GM04504 (cell line): ENCODE results near the gene XRCC1.
"Not testable (repeated sequence)": the region's sequence is repeated elsewhere in the genome, so short reads cannot be mapped to it uniquely, and the experiment has no call there.

ENCODE experiments used
- DNase-seq: peaks from one replicate; pipeline ENCODE4 v3.0.0-alpha.2; 2012; ENCODE audit warnings: low read depth

The XRCC1 gene

DNA sequence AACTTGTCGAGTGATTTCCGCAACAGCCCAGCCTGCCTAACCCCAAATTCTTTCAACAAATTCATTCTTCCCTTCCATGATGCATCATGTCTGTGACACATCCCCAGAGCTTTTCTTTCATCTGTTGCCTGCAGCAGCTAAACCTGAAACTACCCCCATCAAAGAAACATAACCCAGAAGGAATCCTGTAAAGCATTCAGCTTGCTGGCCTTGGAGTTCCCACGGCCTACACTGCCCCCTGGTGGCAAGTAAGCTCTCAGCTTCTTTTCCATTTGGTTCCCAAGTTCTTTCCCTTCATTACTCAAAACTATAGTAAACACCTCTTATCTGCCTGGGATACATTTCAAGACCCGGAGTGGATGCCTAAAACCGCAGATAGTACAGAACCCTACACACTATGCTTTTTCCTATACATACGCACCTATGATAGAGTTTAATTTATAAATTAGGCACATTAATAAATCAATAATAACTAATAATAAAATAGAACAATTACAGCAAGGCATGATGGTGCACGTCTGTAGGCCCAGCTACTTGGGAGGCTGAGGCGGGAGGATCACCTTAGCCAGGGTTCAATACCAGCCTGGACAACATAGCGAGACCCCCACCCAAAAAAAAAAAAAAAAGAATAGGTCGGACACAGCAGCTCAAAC, 55.8 kb downstream of the XRCC1 start:
- DNase-seq: peak; percentile 87

DNA sequence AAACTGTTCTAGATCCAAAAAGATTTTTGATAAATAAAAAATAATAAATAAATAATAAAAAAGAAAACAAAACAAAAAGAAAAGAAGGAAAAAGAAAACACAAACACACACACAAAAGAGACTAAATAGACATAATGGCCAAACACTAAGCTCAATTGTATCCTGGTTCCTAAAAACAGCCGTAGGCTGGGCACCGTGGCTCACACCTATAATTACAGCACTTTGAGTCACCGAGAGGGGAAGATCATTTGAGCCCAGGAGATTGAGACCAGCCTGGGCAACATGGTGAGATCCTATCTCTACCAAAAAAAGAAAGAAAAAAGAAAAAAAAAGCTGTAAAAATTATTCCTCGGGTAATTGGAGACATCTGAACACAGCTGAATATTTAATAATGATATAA, 57.3 kb downstream of the XRCC1 start:
- DNase-seq: no peak

DNA sequence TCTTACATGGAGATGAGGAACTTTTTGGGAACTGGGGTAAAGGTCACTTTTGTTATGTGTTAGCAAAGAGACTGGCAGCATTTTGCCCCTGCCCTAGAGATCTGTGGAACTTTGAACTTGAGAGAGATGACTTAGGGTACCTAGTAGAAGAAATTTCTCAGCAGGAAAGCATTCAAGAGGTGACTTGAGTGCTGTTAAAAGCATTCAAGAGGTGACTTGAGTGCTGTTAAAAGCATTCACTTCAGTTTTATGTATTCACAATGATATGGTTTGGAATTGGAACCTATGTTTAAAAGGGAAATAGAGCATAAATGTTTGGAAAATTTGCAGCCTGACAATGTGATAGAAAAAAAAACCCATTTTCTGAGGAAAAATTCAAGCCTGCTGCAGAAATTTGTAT, 62.9 kb downstream of the XRCC1 start:
- not testable (repeated sequence) for DNase-seq

DNA sequence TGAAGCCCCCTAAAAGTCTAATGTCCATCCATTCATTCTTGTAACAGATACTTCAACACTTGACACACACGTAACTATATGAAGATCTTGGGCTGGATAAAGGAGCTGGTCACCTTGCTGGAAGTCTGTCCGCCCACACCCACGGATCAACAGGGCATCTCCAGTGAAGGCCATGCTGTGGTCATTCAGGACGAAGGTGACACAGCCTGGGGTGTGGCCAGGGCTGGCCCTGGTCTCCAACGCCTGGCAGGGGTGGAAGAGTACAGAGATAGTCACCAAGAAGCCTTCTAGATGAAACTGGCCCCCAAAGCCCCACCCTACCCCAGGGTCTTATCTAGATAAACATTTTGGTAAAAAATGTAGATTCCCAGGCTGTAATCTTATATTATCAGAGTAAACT, 64.0 kb downstream of the XRCC1 start:
- no peak for DNase-seq

DNA sequence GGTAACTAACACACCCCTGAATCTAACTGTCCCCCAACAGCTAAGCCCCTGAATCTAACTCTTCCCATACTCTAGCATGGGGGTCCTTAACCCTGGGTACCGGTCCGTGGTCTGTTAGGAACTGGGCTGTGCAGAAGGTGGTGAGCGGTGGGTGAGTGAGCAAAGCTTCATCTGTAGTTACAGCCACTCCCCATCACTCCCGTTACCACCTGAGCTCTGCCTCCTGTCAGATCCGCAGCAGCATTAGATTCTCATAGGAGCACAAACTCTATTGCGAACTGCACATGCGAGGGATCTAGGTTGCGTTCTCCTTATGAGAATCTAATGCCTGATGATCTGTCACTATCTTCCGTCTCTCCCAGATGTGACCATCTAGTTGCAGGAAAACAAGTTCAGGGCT, 64.6 kb downstream of the XRCC1 start:
- DNase-seq: no peak

DNA sequence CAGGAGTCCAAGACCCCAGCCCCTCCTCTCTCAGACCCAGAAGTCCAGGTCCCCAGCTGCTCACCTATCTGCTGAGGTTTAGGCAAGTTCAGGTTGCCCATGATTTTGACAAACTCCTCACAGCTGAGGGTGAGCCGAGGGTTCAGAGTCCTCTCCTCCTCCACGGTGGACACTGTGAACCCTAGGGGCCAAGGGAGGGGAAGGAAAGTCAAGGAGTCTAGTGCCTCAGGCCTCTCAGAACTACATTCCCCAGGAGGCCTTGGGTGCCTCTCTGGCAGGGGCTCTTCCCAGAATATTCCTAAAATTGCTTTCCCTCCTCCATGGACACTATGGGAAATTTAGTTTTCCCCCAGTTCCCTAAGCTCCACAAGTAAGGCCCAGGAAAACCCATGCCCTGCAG, 67.4 kb downstream of the XRCC1 start:
- no peak for DNase-seq

DNA sequence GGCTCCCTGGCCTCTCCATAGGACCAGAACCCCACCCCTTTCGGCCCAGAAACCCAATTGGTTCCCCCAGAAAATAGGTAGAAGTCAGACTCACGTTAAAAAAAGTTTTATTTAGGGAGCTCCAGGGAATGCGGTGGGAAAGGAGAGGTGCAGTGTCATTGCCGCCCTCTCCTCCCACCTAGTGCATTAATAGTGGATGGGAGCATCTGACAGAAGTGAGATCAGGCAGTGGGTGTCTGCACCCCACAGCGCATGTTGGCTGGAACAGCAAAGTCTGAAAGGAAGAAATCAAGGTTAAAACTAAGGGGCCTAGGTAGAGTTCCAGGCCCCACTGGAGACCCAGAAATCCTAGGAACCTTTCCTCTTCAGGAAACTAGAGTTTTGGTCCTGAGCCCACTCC, 68.7 kb downstream of the XRCC1 start:
- no peak for DNase-seq

DNA sequence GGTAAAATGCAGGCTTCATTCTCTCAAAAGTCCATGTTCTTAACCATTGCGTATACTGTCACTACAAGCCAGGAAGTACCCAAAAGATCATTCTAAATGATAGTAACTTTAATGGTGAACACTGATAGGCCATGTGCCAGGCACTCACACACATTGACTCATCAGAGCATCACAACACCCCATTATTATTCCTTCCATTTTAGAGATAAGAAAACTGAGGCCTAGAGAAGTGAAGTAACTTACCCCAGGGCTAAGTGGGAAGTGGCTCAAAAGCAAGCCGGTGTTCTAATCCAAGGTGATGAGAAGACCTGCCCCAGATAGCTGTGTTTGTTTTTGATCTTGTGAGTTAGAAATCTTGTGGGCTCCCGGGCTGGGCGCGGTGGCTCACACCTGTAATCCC, 69.4 kb downstream of the XRCC1 start:
- no peak for DNase-seq

DNA sequence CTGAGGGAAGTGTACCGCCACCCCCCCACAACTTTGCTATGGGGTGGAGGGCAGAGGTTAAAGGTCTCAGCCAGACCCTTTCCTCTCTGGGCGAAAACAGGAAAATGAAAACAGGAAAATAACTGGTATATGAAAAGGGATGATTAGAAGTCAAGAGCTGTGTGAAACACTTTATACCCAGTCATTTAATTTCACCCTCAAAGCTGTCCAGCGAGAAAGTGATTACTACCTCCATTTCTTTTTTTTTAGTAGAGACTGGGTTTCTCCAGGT, 70.2 kb downstream of the XRCC1 start:
- no peak for DNase-seq

DNA sequence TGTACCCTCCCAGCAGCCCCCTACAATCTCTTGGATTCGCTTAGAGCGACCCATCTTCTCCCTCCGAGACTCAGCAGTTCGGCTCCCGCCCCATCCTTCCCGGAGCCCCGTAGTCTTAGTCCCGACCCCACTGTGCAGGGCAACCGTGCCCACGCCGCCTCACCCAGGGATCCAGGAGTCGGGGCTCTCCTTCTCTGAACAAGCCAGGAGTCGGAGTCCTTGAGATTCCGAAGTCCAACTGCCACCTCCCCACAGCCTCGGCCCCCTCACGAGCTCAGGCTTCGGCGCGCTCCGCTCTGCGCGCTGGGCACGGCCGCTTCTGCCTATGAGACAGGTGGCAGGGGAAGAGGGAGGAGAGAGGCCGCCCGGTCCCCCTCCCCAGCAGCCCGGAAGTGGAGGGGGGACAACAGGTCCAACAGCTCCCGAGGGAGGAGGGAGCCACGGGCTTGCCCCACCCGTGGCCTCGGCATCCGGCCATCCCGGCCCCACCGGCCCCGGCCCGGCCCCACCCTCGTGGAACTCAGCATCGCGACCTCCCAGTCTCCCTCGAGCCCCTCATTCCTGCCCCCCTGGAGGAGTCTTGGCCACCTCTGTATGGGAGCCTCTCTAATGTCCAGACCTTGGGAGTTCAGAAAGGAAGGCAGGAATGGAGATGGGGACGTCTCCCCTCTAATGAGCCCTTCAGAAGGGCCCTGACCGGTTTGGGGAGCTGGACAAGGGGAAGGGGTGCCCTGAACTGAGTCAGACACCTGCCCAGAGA, 70.7 kb downstream of the XRCC1 start, which contains the start of gene PHLDB3:
Gene PHLDB3 (minus strand): TSS at position 321 of the 760 bp plus-strand sequence. CDS start 628 bp downstream, outside the sequence.
- no peak for DNase-seq

DNA sequence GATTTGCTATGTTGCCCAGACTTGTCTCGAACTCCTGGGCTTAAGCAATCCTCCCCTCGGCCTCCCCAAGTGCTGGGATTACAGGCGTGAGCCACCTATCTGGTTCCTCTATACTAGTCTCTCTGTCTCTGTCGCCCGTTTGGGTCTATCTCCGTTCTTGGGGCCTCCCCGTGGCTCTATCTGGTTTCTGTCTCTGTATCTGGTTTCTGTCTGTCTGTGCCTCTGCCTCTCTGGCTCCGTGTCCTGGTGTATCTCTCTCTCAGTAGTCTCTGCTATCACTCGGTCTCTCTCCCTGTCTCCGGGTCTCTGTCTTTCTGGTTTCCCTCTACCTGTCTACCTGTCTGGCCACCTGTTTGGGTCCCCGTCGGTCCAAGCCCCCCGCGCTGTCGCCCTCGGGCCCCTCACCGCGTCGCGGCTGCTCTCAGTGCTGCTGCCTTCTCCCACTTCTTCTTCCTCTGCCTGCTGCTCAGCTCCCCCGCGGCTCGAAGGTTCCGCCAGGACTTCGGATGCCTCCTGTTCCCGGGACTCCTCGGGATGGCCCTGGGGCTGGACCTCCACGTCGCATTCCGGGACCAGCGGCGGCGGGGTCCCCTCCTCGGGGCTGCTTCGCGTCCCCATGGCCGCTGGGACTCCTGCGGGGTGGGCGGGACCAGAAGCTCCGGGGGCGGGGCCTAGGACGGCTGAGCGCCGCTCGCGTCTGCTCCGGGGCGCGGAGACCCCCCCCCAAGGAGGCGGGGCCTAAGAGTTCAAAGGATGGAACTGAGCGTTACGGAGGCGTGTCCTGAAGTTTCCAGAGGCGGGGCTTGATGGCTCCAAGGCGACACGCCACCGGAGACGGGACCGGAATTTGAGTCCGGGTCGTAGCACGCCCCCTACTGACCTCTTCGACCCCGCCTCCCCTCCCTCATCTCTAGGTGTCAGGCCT, 71.6 kb downstream of the XRCC1 start:
- peak; percentile 77 for DNase-seq

DNA sequence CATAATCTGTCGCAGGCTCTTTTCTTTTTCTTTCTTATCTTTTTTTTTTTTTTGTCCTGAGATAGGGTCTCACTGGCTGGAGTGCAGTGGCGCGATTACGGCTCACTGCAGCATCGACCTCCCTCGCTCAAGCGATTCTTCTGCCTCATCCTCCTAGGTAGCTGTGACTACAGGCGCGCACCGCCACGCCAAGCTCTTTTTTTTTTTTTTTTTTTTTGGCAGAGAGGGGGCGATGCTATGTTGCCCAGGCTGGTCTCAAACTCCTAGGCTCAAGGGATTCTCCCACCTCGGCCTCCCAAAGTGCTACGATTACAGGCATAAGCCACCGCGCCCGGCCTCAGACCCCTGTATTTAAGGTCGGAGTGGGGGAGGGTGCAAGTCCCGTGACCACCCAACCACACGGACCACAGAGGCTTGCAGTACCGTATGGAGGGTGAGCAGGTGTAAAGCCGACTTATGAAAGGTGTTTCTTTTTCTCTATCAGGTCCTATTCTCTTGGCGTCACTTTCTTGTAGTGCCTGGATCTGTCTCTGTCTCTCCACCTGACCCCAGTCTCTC, 72.8 kb downstream of the XRCC1 start:
- DNase-seq: no peak

DNA sequence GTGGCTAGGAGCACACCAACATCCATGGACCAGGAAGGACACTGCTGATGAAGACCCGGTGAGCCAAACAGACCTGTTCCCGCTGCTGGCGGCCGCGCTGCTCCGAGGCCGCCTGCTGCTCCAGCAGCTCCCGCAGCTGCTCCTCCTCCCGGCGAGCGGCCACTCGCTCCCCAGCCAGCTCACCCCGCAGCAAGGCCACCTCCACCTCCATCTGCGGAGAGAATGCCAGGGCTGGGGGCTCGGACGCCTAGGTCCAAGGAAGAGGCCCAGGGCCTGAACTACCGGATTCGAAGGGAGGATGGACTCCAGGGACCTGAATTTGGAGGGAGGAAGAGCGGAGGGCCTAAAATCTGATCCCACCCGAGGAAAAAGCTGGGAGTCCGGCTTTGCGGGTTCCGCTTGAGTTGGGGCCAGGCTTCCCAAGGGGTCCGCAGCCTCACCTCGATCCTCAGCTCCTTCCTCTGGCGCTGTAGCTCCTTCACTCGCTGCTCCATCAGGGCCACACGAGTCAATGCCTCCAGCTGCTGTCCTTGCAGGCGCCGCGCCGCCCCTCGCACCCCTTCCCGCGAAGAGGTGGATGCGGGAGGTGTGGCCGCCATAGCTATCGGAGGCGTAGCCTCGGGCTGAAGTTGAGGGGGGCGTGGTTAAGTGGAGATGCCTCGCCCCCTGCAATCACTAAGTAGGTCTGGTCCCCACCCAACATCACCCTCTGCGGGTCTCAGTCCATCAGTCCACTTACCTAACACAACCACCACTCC, 73.5 kb downstream of the XRCC1 start:
- no peak for DNase-seq

DNA sequence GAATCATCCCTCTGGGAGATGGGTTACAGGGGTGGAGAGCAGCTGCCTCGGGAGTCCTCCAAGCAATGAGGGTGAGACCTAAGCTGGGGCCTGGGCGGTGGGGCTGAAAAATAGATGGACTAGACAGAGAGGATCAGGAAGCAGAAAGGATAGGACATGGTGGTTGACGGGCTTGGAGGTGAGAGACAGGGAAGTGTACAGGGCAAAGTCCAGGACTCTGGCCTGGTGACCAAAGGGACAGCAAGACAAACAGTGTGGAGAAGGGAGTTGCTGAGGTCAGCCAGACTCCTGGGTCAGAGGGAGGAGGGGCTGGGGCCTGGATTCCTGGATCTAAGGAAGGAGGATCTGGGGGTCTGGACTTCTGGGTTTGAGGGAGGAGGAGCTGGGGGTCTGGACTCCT, 76.3 kb downstream of the XRCC1 start:
- DNase-seq: no peak

DNA sequence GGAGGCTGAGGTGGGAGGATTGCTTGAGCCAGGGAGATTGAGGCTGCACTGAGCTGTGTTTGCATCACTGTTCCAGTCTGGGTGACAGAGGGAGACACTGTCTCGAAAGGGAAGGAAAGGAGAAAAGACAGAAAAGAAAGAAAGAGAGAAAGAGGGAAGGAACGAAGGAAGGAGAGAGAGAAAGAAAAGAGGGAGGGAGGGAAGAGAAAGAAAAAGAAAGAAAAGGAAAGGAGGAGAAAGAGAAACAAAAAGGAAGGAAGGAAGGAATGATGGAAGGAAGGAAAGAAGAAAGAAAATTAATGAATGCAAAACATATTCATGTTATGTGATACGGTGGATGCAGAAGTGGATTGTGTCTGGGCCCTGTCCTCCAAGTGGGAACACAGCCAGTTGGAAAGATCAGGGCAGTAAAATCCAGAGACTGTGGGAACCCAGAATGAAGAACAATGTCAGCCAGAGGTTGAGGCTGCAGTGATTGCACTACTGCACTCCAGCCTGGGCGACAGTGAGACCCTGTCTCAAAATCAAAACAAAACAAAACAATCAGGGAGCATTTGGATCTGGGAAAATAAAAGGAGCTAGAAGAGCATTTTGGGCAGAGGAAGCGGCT, 77.0 kb downstream of the XRCC1 start:
- DNase-seq: no peak

DNA sequence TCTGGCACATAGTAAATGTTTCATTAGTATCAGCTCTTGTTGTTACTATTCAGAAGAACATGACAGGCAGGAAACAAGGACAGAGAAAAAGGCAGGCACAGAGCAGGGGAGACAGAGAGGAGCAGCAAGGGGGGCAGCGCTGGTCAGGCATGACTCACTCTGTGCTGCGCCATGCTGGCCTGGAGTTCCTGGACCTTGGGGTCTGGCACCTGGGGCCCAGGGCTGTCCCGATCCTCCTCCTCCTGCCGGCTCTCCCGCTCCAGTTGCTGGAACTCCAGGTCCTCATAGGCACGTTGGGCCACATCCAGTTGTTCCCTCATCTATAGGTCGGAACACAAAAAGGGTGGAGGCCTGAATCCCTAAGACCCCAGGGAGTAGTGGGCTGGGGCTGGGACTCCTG, 78.4 kb downstream of the XRCC1 start:
- DNase-seq: no peak

DNA sequence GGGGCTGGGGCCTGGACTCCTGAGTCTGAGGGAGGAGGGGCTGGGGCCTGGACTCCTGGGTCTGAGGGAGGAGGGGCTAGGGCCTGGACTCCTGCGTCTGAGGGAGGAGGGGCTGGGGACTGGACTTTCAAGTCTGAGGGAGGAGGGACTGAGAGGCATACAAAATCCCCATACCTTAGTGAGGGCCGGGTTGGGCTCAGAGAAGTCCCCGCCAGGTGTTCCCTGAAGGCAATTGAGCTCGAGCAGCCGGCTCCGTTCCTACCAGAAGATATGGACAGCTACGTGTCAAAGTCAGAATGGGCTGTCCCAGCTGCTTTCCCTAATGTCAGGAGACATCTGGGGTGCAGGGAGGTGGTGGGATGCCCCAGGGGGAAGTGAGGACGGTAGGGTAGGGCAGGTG, 80.2 kb downstream of the XRCC1 start:
- no peak for DNase-seq
